ENCODE measurements around the gene CDH22.

CDH22 gene

DNA sequence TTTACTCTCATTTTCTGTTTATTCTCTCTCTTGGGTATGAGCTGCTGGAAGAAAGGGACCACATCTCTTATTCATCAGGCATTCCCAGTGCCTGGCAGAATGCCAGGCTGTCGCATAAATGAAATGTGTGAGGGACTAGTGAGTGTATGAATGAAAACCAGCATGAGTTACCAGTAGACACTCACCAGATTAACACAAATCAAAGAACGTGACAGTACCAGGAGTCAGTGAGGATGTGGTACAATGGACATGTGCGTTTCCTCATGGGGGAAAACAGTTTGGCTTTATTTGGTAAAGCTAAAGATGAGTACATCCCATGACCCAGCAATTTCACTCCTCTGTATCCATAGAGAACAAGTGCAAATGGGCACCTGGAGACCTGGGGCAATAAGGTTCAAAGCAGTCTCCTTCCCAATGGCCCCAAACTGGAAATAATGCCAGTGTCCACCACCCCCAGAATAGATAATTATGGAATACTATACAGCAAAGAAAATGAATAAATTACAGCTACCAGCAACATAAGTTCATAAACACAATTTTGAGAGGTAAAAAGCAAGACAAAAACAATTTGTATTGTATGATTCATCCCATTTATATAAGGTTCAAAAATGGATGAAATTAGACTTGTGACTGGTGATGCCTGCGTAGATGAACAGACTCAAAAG lies 93.3 kb downstream of the CDH22 start:
- DNase-seq (ENCODE audit: low spot score), result peak; percentile 54

DNA sequence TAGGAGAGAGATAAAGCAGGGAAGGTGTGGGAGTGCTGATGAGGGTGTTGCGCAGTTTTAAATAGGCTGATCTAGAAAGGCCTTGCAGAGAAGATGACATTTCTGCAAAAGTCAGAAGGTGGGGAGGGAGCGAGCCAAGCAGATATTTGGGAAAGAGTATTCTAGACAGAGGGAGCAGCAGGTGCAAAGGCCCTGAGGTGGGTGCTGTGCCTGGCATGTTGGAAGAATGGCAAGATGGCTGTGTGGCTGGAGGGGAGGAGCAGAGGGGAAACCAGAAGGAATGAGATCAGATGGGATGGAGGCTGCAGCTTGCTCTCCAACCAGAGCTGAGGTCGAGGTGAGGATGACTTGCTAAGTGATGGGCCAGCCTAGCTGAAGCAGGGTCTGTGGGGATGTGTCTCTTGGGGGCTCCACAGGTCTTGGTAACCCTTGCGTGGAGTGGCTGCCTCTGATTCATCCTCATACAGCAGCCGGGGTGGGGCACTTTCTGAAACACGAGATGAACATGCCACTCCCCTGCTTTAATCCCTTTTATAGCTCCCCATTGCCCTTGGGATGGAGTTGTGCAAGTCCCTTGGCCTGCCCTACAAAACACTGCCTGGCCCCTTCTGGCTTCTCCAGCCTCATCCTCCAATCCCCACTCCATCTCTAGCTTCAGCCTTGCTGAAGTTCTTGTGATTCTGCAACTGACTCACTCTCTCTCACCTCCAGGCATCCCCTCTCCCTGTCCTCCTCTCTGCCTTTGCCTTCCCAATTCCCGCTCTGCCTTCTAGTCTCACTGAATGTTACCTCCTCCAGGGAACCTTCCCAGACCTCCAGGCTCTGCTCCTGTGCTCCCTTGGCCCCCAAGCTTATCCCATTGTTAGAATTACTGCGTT lies 94.1 kb downstream of the CDH22 start:
- no peak for DNase-seq (ENCODE audit: low spot score)

DNA sequence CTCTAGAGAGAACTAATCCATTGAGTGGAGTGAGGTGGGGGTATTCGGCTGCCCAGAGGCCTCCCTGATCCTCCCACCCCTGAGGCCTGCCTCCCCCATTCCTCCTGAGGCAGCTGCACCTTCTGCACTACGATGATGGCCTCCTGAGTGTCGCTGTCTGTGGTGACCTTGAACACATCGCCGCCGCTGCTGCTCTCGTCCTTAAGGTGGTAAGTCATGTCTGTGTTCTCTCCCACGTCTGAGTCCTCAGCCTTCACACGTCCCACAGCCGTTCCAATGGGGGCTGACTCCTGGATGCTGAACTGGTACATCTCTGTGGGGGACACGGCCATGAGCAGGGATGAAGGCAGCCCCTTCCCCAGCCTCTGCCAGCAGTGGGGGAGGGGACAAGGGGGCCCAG lies 95.4 kb downstream of the CDH22 start:
- DNase-seq (ENCODE audit: low spot score), result no peak

DNA sequence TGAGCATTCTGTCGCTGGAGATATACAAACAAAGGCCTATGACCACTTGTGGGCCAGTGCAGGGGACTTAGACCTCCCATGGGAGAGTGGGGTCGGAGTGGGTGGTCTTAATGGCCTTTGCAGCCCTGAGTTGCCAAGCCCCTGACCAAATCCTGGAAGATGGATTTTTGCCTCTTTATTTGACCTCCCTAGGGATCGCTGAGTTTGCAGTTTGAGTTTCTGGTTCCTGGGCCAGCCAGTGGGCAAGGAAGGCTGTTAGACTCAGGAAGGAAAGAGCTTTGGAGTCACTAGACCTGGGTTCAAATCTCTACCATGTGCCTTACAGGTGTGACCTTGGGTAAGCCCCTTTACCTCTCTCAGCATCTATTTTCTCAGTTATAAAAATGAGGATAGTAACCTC lies 96.0 kb downstream of the CDH22 start:
- no peak for DNase-seq (ENCODE audit: low spot score)

DNA sequence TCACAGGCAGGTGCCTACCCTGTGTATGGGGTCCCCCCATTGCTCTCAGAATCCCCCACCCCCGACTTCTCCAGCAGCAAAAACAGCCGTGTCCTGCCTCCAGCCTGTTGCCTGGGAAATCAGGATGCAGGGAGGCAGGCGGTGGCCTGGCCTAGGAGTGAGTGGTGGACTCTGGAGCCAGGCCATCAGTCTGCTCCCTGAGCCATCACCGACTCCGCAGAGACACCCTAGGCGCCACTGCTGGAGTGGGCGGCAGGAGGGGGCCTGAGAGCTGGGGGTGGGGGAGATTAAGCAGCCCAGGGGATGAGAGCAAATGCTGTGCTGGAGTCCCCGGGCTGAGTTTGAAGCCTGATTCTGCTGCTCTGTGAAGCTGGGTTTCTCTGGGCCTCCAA lies 97.0 kb downstream of the CDH22 start:
- DNase-seq (ENCODE audit: low spot score), result no peak

DNA sequence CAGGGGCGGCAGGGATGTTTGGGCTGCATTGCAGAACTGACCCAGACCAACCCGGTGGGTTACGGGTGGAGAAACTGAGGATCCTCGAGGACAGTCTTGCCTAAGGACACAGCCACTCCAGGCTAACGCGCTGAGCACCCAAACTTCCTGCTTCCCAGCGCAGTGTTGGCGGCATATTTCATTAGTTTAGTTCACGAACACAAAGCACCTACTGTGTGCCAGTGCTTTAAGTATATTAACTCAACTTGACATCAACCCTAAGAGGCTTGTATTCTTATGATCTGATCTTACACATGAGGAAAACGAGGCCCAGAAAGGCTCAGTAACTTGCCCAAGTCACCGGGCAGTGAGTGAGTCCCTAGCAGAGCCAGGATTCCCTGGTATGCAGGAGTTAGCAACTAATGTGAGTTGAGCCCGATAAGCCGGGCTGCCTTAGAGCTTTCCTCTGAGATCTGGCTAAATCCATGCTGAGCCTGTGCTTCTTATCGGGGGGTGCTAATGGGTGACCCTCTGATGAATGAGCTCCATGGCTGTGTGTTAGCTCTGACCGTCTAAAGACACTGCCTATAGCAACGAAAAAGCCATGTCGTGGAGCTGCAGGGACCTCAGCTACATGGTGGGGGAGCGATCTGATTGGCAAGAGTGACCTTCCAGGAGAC lies 97.5 kb downstream of the CDH22 start:
- DNase-seq (ENCODE audit: low spot score), result no peak

DNA sequence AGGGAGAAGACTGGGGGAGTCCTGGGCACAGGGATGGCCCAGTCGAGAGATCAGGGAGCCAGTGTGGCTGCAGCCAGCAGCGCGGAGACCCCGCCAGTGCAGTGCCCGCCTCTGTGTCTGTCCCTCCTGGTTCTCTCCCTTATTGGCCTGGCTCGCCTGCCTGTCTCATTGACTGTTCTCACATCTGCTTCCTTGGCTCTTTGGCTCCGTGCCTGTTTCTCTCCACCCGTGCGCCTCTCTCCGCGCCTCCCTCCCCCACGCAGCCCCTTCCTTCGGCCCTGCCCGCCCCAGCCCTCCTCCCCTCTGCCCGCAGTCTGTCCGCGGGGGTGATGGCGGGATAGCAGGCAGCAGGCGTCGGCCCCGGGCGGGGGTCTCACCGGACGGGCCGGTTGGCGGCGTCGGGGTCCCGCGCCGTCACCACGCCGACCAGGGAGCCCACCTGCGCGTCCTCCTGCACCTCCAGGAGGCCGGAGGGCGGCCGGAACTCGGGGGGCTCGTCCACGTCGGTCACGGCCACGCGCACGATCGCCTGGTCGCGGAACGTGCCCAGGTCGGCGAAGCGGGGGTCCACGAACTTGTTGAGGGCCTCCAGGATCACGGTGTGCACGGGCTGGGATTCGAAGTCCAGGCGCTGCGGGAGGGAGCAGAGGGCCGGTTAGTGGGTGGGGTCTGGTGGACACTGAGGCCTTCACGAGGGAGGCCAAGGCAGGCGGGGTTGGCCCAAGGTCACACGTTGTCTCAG lies 98.2 kb downstream of the CDH22 start:
- DNase-seq (ENCODE audit: low spot score), result no peak

DNA sequence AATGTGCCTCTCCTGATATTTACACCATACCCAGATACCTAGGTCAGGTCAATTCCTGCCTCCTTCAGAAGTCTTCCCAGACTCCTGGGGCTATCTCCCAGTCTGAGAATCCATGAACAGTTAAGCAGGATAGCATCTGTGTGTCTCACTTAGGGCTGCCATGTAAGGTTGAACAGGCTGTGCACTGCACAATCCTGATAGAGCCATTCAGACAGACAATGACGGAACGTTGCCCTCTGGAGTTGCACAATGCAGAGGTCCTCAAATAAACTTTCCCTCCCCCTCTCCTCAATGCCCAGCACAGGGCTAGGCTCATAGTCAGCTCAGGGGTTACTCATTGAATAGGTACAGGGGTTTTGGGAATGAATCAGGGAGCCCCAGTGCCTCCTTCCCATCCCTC lies 100.5 kb downstream of the CDH22 start:
- DNase-seq (ENCODE audit: low spot score), result no peak

DNA sequence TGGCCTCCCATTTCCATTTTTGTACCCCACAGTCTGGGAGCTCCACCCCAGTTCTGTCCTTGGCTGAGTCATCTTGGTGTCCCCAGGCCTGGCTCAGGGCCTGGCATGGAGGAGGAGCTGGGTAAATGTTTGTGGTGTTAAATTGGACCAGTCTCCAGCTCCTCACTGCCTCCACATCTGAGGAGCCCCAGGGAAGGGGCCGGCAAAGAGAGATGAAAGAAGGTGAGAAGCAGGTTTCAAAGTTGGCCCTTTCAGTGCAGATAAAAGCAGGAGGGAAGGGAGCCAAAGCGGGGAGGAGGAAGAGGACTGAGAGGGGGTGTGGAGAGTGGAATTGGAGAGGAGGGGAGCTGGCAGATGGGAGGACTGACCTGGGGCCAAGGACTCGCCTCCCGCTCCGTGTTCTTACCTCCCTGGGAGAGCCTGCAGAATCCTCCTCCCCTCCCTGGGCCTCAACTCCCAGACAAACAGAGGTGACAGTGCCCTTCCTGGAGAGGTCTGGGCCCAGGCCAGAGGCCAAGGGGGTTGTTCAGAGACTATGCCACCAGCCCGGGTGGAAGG lies 101.2 kb downstream of the CDH22 start:
- DNase-seq (ENCODE audit: low spot score), result no peak

DNA sequence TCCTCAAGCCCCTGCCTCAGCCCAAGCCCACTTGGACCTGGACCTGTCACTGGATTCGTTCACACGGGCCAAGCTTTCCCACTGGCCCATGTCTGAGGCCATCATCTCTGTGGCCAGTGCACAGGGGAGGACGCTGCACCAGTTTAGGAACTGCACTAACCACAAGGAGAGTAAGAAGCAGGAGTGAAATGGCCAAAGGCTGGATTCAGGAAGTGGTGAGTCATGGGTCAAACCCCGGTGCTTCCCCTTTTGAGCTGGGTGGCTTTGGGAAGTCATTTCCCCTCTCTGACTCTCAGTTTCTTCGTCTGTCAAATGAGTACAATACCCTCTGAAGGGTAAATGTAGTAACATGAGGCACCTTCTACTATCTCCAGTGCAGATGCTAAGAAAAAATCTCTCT lies 102.3 kb downstream of the CDH22 start:
- peak; percentile 66 for DNase-seq (ENCODE audit: low spot score)

DNA sequence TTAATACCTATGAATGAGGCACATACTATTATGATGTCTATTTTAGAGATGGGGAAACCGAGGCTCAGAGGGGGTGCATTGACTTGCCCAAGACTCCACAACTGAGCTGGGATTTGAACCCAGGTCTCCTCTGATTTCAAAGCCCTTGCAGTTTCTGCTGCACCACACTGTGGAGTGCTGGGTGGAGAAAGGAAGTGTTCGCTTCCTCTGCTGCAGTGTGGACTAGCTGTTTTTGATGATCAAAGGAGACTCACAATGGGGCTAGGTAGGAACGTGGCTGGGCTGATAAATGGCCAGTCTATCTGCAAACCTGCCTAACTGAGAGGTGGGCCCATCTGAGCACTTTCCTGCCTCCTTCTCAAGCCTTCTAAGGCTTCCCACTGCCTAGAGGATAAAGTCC lies 102.9 kb downstream of the CDH22 start:
- no peak for DNase-seq (ENCODE audit: low spot score)

DNA sequence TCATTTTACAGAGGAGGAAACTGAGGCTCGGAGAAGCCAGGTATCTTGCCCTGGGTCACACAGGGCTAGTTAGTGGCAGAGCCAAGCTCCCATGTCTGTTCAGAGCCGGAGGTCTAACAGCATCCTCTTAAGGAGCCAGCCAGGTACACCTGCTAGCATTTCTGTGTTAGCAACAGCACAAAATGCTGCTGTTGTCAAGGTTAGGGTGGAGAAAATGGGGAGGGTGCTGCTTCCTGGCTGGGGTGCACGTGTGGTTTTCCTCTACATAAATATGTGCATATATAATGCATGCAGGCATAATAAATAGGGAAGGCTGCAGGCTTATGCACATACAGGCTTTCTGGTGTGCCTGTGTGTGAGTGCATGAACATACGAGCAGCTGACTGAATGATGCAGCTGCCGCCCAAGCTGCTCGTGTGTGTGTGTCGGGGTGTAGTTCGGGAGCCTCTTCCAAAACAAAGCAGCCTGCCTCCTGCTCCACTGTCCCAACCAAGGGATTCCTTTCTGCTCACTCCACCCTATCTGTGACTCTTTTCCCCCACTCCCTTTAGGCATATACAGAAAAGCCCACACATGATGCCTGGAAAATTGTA lies 103.6 kb downstream of the CDH22 start:
- no peak for DNase-seq (ENCODE audit: low spot score)

DNA sequence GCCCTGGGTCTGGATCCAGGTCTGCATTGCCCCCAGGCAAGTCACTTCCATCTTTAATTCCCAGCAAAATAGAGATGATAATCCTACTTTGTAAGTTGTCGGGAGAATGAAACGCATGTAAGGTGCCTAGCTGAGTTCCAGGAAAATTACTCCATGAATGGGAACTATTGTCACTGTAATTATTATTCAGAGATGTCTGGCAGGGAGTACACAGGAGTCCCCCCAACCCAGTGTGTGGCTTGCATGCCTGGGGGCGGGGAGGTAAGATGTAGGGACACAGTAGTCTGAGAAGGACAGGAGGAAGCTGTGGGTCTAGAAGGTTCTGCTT lies 104.8 kb downstream of the CDH22 start:
- DNase-seq (ENCODE audit: low spot score), result no peak

DNA sequence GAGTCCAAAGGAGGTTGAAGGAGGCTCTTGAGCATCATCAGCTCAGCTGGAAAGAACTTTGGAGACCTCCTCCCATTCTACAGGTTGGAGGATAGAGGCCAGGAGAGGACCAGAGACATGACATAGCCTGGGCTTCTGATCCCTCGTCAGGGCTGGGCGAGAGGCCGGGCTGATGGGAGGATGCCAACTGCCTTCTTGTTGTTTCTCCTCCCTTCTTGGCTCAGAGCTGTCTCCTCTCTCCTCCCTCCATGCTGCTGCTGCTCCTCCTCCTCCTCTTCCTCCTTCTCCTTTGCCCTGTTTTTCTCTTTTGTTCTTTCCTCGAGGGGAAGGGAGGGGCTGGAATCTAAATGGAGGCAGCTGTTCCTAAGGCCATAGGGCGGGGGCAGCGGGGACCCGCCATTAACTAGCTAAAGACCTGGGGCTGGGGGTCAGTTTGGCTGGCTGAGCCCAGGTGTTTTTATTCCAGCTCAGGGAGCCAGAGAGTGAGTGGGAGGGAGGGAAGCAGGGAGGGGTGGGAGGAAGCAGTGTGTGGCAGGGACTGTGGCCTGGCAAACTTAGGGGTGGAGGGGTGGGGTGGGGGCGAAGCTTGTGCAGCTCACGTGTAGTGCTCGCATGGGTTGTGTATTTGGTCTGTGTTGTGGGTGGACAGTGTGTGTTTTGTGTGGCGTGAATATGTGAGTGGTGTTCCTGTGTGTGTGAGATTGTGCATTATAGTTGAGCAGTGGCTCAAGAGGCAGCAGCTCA lies 105.4 kb downstream of the CDH22 start:
- no peak for DNase-seq (ENCODE audit: low spot score)

DNA sequence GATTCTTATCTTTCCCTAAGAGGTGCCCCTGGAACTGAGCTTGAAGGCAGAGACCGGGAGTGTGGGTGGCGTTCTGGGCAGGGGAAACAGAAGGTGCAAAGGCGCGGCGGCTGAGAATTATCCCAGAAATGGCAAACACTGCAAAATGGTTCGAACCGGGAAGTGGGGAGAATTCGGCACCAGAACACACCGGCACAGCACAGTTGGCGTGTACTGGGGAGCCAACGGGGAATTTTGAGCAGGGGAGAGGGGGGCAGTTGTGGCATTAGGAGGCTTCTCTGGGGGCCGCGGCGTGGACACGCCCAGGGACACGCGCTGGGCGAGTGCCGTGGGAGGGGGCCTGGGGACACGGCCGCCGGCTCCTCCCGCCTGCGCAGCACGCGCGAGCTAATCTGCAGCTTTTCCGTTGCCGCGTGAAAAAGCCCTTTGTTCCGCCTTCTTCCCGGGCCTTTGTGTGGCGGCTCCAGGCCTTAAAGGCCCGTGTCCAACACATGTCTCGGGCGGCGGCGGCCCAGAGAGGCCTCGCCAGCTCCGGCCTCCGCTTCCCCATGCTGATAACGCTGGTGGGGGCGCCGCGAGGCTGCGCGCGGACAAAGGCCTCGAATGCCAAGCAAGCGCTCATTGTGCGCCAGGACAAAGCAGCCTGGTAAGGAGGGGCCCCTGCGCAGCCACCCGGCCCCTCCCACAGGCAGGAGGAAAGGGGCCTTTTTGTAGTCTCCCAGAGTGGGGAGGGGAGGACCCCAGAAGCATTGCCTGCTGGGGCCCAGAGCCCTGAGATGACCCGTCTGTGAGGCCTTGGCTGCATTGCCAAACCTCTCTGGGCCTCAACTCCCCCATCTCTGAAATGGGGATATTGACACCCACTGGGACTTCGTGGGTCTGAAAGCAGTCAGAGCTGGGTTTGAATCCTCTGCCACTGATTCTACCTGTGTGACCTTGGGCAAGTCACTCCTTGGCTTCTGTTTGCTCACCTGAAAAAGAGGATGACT lies 107.4 kb downstream of the CDH22 start:
- no peak for DNase-seq (ENCODE audit: low spot score)

DNA sequence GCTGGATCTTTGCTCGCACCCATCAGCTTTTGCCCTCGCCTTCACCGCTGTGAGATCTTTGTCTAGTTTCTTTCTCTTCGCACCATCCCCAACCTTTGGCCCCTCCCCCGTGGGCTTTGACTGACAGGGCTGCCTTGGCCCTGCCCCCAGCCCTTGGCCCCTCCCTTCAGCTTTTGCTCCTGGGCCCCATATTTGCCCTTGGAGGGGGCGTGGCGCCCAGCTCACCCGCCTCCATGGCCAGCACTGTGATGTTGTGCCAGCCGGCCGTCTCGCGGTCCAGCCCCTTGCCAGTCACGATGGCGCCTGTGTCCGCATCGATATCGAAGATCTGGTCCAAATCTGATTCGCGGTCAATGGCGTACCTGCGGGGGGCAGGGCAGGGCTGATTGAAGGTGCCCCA lies 109.1 kb downstream of the CDH22 start:
- DNase-seq (ENCODE audit: low spot score), result no peak

DNA sequence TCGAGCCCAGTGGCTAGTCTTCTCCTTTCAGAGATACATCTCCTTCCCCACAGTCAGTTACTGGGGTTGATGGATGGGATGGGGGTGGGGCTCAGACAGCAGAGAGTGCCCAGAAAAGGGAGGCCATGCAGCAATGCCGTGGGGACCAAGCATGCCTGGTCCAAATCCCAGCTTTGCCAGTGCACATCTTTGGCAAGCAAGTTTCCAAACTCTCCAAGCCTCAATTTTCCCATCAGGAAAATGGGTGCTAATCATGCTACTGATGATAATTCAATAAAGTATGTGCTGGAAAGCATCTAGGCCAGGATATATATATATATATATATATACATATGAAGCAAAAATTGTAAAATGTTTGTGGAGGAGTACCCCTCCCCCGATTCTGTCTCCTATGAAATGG lies 111.3 kb downstream of the CDH22 start:
- no peak for DNase-seq (ENCODE audit: low spot score)

DNA sequence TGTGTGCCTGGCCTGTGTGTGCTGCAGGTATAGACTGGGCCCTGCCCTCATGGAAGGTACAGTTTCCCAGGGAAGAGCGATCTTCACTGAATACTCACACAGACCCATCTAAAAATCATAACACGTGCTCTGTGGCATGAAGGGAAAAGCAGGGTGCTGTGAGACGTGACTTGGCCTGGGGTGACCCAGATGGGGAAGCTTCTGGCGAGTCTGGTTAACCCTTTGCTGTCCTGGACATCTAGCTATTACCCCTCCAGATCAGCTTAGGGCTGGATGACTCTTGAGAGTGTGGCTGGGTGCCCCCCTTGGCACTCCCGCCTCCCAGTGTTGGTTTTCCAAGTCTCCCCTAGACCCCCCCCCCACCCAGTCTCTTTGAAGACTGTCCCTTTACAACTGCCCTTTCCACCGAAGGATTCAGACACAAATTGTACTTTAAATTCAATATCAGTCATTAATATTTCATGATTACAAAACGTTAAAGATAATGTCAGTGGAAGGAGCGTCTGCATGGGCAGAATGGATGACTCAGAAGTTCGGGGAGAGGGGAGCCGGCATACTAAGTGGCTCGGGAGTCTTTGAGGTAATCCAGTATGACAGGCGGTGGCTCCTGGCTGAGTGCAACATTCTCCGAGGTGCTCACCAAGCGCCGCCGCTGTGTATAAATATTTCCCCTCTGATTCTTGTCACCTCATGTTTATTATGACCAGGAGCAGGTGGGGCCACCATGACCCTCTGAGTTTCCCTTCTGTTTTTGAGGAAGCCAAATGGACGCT lies 112.8 kb downstream of the CDH22 start:
- DNase-seq (ENCODE audit: low spot score), result no peak

DNA sequence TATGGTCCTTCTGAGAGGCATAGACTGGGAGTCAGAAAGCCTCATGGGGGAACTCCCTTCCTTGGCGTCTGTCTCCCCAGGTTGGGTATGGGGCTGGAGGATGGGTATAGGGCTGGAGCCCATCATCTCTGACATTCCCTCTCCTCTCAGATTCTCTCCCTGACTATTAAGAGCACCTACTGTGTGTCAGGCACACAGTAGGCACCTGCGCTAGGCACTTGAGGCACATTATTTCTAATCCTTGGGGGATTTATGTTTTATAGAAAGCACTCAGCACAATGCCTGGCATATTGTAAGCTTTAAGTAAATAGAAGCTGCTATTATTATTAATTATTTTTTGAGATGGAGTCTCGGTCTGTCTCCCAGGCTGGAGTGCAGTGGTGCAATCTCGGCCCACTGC lies 113.9 kb downstream of the CDH22 start:
- DNase-seq (ENCODE audit: low spot score), result no peak

All from RKO (cell line).